DND-41 (cell line): ENCODE results near the gene SNX9.
"Not testable (repeated sequence)": the region's sequence is repeated elsewhere in the genome, so short reads cannot be mapped to it uniquely, and the experiment has no call there.

Experiments
- CTCF ChIP-seq: IDR thresholded peaks from 2 replicates; pipeline ENCODE4 v1.5.1; 2012; ENCODE audit warnings: borderline replicate concordance, low read length, moderate library complexity, mild to moderate bottlenecking; ENCODE audit not compliant: poor library complexity, severe bottlenecking; ENCODE audit errors: extremely low read depth
- EZH2 ChIP-seq: IDR thresholded peaks from 3 replicates; pipeline ENCODE4 v1.6.1; 2012; ENCODE audit warnings: borderline replicate concordance, low read depth, mild to moderate bottlenecking, moderate library complexity, low read length, inconsistent platforms; ENCODE audit not compliant: severe bottlenecking

- TF ChIP-seq CTCF, EZH2: not testable (repeated sequence)
Observed at GRCh38 chr6:157794012-157794411, 29.0 kb upstream of the SNX9 start.
